Fibroblast of pulmonary artery (primary cell): Measurements from ENCODE around the gene MACROD2.

Experiments used
- DNase-seq: peaks from one replicate; pipeline ENCODE4 v3.0.0-alpha.2; 2010; ENCODE audit warnings: low read depth
- H3K4me3 ChIP-seq: replicated peaks from 2 replicates; pipeline ENCODE4 v1.5.1; 2011; ENCODE audit warnings: low read depth, mild to moderate bottlenecking, control low read depth, low read length, moderate library complexity
- CTCF ChIP-seq: IDR thresholded peaks from 2 replicates; pipeline ENCODE4 v1.5.1; 2011; ENCODE audit warnings: mild to moderate bottlenecking, control low read depth, low read length, inconsistent platforms; ENCODE audit errors: missing control alignments

Gene MACROD2

DNA sequence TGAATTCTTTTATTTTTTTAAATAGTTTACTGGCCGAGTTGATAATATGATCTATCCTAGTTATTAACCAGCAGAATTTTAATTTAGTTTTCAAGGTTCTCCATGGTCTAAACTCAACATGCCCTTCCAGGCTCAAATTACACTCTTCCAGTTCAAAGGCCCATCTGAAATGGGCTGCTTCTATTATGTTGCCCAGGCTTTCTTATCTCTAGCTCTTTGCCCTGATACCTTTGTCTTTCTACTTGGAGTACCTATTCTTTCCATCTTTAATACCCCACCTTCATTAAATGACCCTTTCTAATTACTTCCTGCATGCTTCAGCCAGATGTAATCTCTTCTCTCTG lies 883.3 kb downstream of the MACROD2 start:
- no peak for DNase-seq
- H3K4me3 ChIP-seq = no peak overlapping the region
- TF ChIP-seq CTCF = no peak

DNA sequence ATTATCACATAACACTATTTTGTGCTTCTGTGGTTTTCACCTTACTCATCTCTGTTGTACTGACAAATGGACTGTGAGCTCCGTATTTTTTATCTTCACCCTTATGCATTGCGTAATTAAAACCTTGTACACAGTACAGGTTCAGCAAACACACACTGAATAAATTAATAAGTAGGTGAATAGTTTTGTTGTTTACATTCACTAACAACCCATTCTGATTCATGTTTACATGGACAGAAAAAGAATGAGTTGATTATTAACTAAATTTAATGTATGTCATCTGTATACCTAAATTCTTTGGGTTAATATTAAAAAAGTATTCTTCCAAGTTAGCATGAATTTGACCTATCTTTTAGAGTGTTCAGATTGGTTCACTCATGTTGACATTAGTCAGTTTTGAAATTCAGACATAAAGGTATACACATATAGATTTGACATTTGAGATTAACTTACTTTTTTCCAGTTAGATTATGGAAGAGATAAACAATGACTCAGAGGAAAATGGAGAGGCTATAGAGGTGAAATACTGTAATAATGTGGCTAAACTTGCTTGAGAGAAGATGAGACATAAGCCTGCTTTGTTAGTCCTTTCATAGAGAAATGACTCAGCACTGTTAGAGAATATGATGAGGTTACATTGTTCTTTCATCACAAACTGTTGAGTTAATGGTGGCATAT lies 883.8 kb downstream of the MACROD2 start:
- H3K4me3 ChIP-seq = no peak overlapping the region
- TF ChIP-seq CTCF = no peak
- peak; percentile 70 for DNase-seq

- TF ChIP-seq CTCF = no peak
- DNase-seq = peak; percentile 3
- no peak overlapping the region for H3K4me3 ChIP-seq
Measured at GRCh38 chr20:14879839-14880238, 884.5 kb downstream of the MACROD2 start.

DNA sequence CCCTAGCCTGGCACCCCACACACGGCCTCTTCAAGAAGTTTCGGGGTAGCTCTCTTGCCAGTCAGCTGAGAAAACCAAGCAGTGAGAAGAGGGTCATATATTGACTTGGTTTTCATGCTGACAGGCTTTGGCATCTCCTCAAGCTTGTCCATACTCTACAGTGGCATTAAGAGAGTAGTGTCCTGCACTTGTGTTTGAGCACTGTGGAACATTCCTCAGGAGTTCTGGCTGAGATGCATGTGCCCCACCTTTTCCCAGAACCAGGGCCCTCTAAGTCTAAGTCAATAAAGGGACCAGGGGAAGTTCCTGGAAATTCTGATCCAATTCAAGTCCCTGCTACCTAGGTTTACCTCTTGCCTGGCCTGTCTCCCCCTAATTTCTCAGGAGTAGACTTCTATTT lies 886.2 kb downstream of the MACROD2 start:
- no peak for TF ChIP-seq CTCF
- no peak for DNase-seq
- H3K4me3 ChIP-seq = no peak overlapping the region

DNA sequence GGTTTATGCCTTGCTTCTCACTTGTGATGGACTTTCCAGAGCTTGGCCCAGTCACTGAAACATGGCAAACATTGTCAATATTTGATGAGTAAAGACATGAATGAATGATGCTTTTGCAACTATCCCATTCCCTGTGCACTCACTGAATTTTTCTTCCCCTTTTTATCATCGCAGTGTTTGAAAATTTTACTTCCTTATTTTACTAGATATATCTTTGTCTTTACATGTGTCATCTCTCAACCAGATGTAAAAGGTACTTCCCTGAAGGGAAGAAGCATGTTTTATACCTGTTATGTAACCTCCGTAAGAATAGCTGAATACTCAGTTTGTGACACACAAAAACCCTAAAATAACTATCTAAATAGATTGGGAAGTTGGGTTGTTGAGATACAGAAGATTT lies 886.8 kb downstream of the MACROD2 start:
- DNase-seq = no peak
- TF ChIP-seq CTCF = no peak
- no peak overlapping the region for H3K4me3 ChIP-seq

DNA sequence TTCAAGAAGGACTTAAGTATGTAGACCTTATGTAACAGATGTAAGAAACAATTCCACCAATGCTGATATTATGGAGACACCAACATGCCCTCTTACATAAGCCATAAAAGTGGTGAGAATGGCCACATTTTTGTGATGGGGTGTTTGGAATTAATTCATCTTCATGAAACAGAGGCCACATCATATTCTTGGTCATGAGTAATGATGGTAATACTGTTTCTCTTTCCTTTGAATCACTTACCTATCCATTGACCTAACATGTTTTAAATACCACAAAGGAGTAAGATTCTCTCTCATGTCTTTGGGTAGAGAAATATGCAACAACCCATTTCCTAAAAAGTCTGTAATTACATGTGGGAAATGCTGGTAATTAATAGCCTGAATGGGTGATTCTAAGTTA lies 887.5 kb downstream of the MACROD2 start:
- no peak overlapping the region for H3K4me3 ChIP-seq
- TF ChIP-seq CTCF = no peak
- no peak for DNase-seq

GRCh38 chr20:14883324-14883723 lies 888.0 kb downstream of the MACROD2 start:
- no peak overlapping the region for H3K4me3 ChIP-seq
- no peak for DNase-seq
- no peak for TF ChIP-seq CTCF
